K562 (cell line): ENCODE data around the gene SCP2. TPM values are rescaled to one million over a fixed set of nuclear protein-coding genes. Genes with fewer than 3 reads are reported as not detected.

Source experiments
- ATAC-seq: fragments of 200-7000 bp; cut with Tn5 transposase; 3 replicates; pipeline ENCODE4 v1.9.1; 2020; ENCODE audit warnings: moderate library complexity
- BruUV-seq: library from RNA; stranded (reverse); fragments of 400-500 nt; replicated peaks from 2 replicates; lab custom pipeline; 2021; lab: Mats Ljungman, UMichigan
- CTCF ChIA-PET: fragments of 300-600 bp; formaldehyde crosslinking; extraction: SDS; loops from one replicate; lab custom pipeline; 2021; ENCODE audit warnings: low intra/inter-chr PET ratio; lab: Yijun Ruan, JAX
- POLR2A ChIA-PET: fragments of 300-600, 350-650 bp; sonication (Branson Sonifier 250); formaldehyde crosslinking; extraction: SDS; loops from one replicate; lab custom pipeline; 2021; ENCODE audit warnings: antibody characterized with exemption, inconsistent platforms; lab: Yijun Ruan, JAX
- DNase-seq, 4 experiments: peaks; one replicate each; pipeline versions ENCODE4 v3.0.0 to v3.0.0-alpha.2; 2011 to 2018; ENCODE audit warnings: low spot score in 3 of 4, mixed read lengths in 3 of 4; ENCODE audit errors: extremely low read depth in 1 of 4
- FAIRE-seq: peaks from 2 replicates; lab custom pipeline; 2011; peaks lifted over from hg19 to GRCh38; lab: Jason Lieb, UNC
- H2AFZ ChIP-seq: 2 replicates; pipeline ENCODE4 v1.6.0; 2011; ENCODE audit warnings: low read depth, low read length, control low read depth, inconsistent platforms
- H3K27ac ChIP-seq: fragments of 200-600 bp; 3 replicates; pipeline ENCODE4 v1.8.0; 2011; ENCODE audit warnings: low read depth, mild to moderate bottlenecking, control low read depth, inconsistent platforms, low read length, moderate library complexity, mixed read lengths; ENCODE audit errors: extremely low read depth
- H3K27me3 ChIP-seq, 2 experiments: fragments of 300-600 bp in 1 of 2; 2 replicates in 1 of 2; 3 replicates in 1 of 2; pipeline versions ENCODE4 v1.6.0 to v1.8.0; 2011; ENCODE audit warnings: inconsistent platforms in 2 of 2, low read length in 2 of 2, mild to moderate bottlenecking in 1 of 2, mixed read lengths in 1 of 2, moderate library complexity in 1 of 2; ENCODE audit not compliant: control insufficient read depth in 2 of 2, insufficient read depth in 2 of 2
- H3K36me3 ChIP-seq: fragments of 300-600 bp; 3 replicates; pipeline ENCODE4 v1.8.0; 2011; ENCODE audit warnings: mild to moderate bottlenecking, low read length, inconsistent platforms; ENCODE audit not compliant: control insufficient read depth, insufficient read depth
- H3K4me1 ChIP-seq, 2 experiments: fragments of 200-600 bp in 1 of 2; replicated peaks in 1 of 2; 2 replicates in 1 of 2; 3 replicates in 1 of 2; pipeline versions ENCODE4 v1.5.1 to v1.8.0; 2011; ENCODE audit warnings: inconsistent platforms in 2 of 2, low read length in 2 of 2, mild to moderate bottlenecking in 1 of 2, mixed read lengths in 1 of 2, moderate library complexity in 1 of 2; ENCODE audit not compliant: control insufficient read depth in 2 of 2, insufficient read depth in 2 of 2
- H3K4me2 ChIP-seq: 2 replicates; pipeline ENCODE4 v1.6.1; 2011; ENCODE audit warnings: low read length, control low read depth, inconsistent platforms, mixed read lengths; ENCODE audit not compliant: insufficient read depth
- H3K4me3 ChIP-seq: fragments of 200-600 bp; sonication (generic), shearing (Covaris generic); 2 replicates; pipeline ENCODE4 v1.5.1; 2016; ENCODE audit warnings: control low read depth, inconsistent platforms
- H3K79me2 ChIP-seq: fragments of 200-600 bp; 3 replicates; pipeline ENCODE4 v1.8.0; 2011; ENCODE audit warnings: low read length, inconsistent platforms; ENCODE audit not compliant: control insufficient read depth, insufficient read depth
- H3K9ac ChIP-seq, 2 experiments: 2 replicates each; pipeline versions ENCODE4 v1.6.0 to v1.6.1; 2011; ENCODE audit warnings: low read depth in 2 of 2, low read length in 2 of 2, control low read depth in 1 of 2, inconsistent platforms in 1 of 2, mild to moderate bottlenecking in 1 of 2, mixed read lengths in 1 of 2; ENCODE audit not compliant: insufficient read depth in 1 of 2
- H3K9me1 ChIP-seq: one replicate; pipeline ENCODE4 v1.6.0; 2011; ENCODE audit warnings: inconsistent platforms, mild to moderate bottlenecking, low read length, moderate library complexity; ENCODE audit not compliant: control insufficient read depth, insufficient read depth
- H3K9me3 ChIP-seq: replicated peaks from 2 replicates; pipeline ENCODE4 v1.5.1; 2011; ENCODE audit warnings: low read depth, low read length, inconsistent platforms; ENCODE audit not compliant: control insufficient read depth, insufficient read depth
- H4K20me1 ChIP-seq: replicated peaks from 2 replicates; pipeline ENCODE4 v1.6.1; 2011; ENCODE audit warnings: low read length, inconsistent platforms, mixed read lengths; ENCODE audit not compliant: control insufficient read depth, insufficient read depth
- CBX5 ChIP-seq: IDR thresholded peaks from 2 replicates; pipeline ENCODE4 v1.6.1; 2014; ENCODE audit warnings: low read depth, borderline replicate concordance
- CREB3L1 ChIP-seq: fragments of 450-650 bp; IDR thresholded peaks from 2 replicates; pipeline ENCODE4 v1.6.1; 2014; ENCODE audit warnings: low read depth, mild to moderate bottlenecking, moderate library complexity, borderline replicate concordance
- ILK ChIP-seq: fragments of 450-650 bp; IDR thresholded peaks from 2 replicates; pipeline ENCODE4 v1.6.1; 2016; ENCODE audit warnings: missing genetic modification characterization, low read depth, mild to moderate bottlenecking, missing compliant biosample characterization, moderate library complexity, borderline replicate concordance
- MCM7 ChIP-seq, 2 experiments: fragments of 450-650 bp; IDR thresholded peaks; 2 replicates each; pipeline ENCODE4 v1.6.1; 2016 to 2018
- MEF2A ChIP-seq: IDR thresholded peaks from 2 replicates; pipeline ENCODE4 v1.6.1; 2011; ENCODE audit warnings: low read depth, mild to moderate bottlenecking, low read length, moderate library complexity; ENCODE audit not compliant: control insufficient read depth
- REST ChIP-seq, 2 experiments: fragments of 450-650 bp; formaldehyde crosslinking in 1 of 2; IDR thresholded peaks; 2 replicates each; pipeline versions ENCODE4 v1.4.0 to v1.6.1; 2014 to 2020; ENCODE audit warnings: mild to moderate bottlenecking in 2 of 2, borderline replicate concordance in 1 of 2, low read depth in 1 of 2
- STAG1 ChIP-seq: sonication (generic); formaldehyde crosslinking; IDR thresholded peaks from 2 replicates; pipeline ENCODE4 v1.5.0; 2020; ENCODE audit warnings: missing genetic modification reagents, borderline replicate concordance
- TBP ChIP-seq: optimal IDR thresholded peaks from 2 replicates; pipeline ENCODE3; 2011; ENCODE audit warnings: low read depth, low read length, improper control_type of control experiment
- TRIM28 ChIP-seq: fragments of 450-650 bp; IDR thresholded peaks from 2 replicates; pipeline ENCODE4 v1.6.1; 2017
- ZNF174 ChIP-seq: fragments of 250-450 bp; sonication (Bioruptor Pico); IDR thresholded peaks from 2 replicates; pipeline ENCODE4 v1.4.0; 2020; ENCODE audit warnings: mild to moderate bottlenecking
- ZNF212 ChIP-seq: fragments of 450-650 bp; formaldehyde crosslinking; IDR thresholded peaks from 2 replicates; pipeline ENCODE4 v1.4.0; 2020; ENCODE audit warnings: mild to moderate bottlenecking
- ZNF3 ChIP-seq: fragments of 250-450 bp; sonication (Bioruptor Pico); IDR thresholded peaks from 2 replicates; pipeline ENCODE4 v1.5.0; 2021; ENCODE audit warnings: mild to moderate bottlenecking, moderate library complexity
- WGBS: fragments of 100-300 bp; shearing (Covaris generic); methylation state at CpG from one replicate; pipeline ENCODE4 v1.1.6; 2016; ENCODE audit warnings: low coverage, mixed read lengths; ENCODE audit not compliant: insufficient coverage; ENCODE audit errors: missing lambda C conversion rate; 5-methylcytosine and 5-hydroxymethylcytosine counted together
- in situ Hi-C: fragments of 300-500 bp; cut with MboI; formaldehyde crosslinking; loops from 4 replicates; pipeline ENCODE4 v1.15.0; 2018; ENCODE audit warnings: inconsistent platforms, mixed read lengths
- intact Hi-C: fragments of 100-400 bp; cut with micrococcal nuclease; formaldehyde crosslinking; loops from 2 replicates; pipeline ENCODE4 v1.14.2; 2022
- polyA plus RNA-seq, 8 experiments: library from polyadenylated mRNA; depleted of rRNA in 4 of 8; stranded (reverse) in 5 of 8; unstranded in 3 of 8; fragments of >200 nt; fragmentation: Nextera tagmentation in 2 of 8; fragmentation: Illumina TruSeq in 1 of 8; extraction: Ambion mirVana in 2 of 8; extraction: Trizol in 1 of 8; gene quantifications; 2 replicates each; pipeline versions ENCODE4 v1.2.1 to v1.2.3, GENCODE V29; 2011 to 2014; ENCODE audit warnings: inconsistent platforms in 1 of 8, missing spikeins in 1 of 8
- total RNA-seq, 7 experiments: library from RNA; depleted of rRNA in 6 of 7; stranded (reverse); fragments of >200 nt in 6 of 7; fragmentation: Illumina TruSeq in 2 of 7; extraction: Trizol in 2 of 7; gene quantifications; 2 replicates each; pipeline versions ENCODE4 v1.2.1 to v1.2.3, GENCODE V29; 2011 to 2021; ENCODE audit warnings: low replicate concordance in 1 of 7

Gene SCP2
- total and polyA plus RNA-seq, 9 of the 15 experiments (the other 6 are each of a cell fraction or from before 2014, with no cell fraction given) = 63.8 to 258 (median 106) TPM

- Histone ChIP-seq H4K20me1 (no peaks in the 10 kb centered on the region), H3K36me3 (peaks cover 30% of the 10 kb centered on the region; the same call in 2 of the 3 replicates), H3K27ac (no peak overlapping the region), H3K4me1 (peaks cover 10 to 32% of the 10 kb centered on the region in 2 experiments), H3K79me2 (no peaks in the 10 kb centered on the region), H3K4me2 (no peak overlapping the region), H3K9me1 (peaks cover 3% of the 10 kb centered on the region), H2AFZ (no peak overlapping the region), H3K27me3 (no peaks in the 10 kb centered on the region), H3K4me3 (no peak overlapping the region), H3K9ac (no peak overlapping the region), H3K9me3 (no peaks in the 10 kb centered on the region)
- intact Hi-C loops = no loop called here
- no TSS peak for BruUV-seq
- POLR2A ChIA-PET = interaction anchor here (0.8 to 1.6 kb wide), 2 partner anchors 15 to 59 kb away, joined by 3 to 4 read pairs; no protein-coding TSS in a partner anchor
- FAIRE-seq (no peak), DNase-seq (no peak), ATAC-seq (no peak)
- CTCF ChIA-PET = no interaction called here
- 85% methylated on average over 3 of the region's 3 CpGs for WGBS
- in situ Hi-C loops = no loop called here
- TF ChIP-seq ZNF174 (no peak), ILK (no peak), TRIM28 (no peak), STAG1 (CRISPR knock-in tag) (no peak), MCM7 (IDR thresholded peaks at IDR 0.05) (no peak), ZNF212 (CRISPR knock-in tag) (no peak), TBP (no peak), ZNF3 (CRISPR knock-in tag) (no peak), CBX5 (no peak), REST (IDR thresholded peaks at IDR 0.05; ENCODE audit: borderline replicate concordance) (no peak), REST (CRISPR knock-in tag; IDR thresholded peaks at IDR 0.05; ENCODE audit: low read depth) (no peak), CREB3L1 (no peak), MEF2A (no peak)
These were observed 122.0 kb downstream of the SCP2 start for GRCh38 chr1:53048960-53049573.
